ENCODE results near the gene NPTN. TPM values are rescaled to one million over a fixed set of nuclear protein-coding genes. Genes with fewer than 3 reads are reported as not detected.

The NPTN gene
- total RNA-seq, 1 experiment from 2014 or later: 71.0 TPM

GRCh38 chr15:73597036-73597638 is 36.1 kb downstream of the NPTN start:
- no peaks in the 10 kb centered on the region for H3K27me3 Mint-ChIP-seq (ENCODE audit: insufficient read depth, unreplicated experiment)
- no peak for TF ChIP-seq CTCF (IDR thresholded peaks at IDR 0.05; ENCODE audit: unreplicated experiment)
- intact Hi-C loops (cut with micrococcal nuclease): loop anchor here (5.0 kb wide), 1 partner anchor 35 kb away; the partner anchor contains the start of gene NPTN
- H3K9me3 Mint-ChIP-seq (ENCODE audit: unreplicated experiment): no peaks in the 10 kb centered on the region
- ChIA-PET CTCF (interaction anchor here (0.8 to 1.0 kb wide), 2 partner anchors 14 to 37 kb away, joined by 3 read pairs; no protein-coding TSS in a partner anchor), POLR2A (interaction anchor here (1.1 to 15.9 kb wide), 3 partner anchors 10 to 31 kb away, joined by 3 to 270 read pairs (median 4); partner anchors contain the start of gene NPTN)
- no peak for DNase-seq (ENCODE audit: unreplicated experiment)
- BruUV-seq (replicated peaks): no TSS peak
- H3K4me1 Mint-ChIP-seq (ENCODE audit: insufficient read depth, unreplicated experiment): peaks cover 23% of the 10 kb centered on the region
- no peak overlapping the region for H3K4me3 Mint-ChIP-seq (ENCODE audit: unreplicated experiment)
- H3K27ac Mint-ChIP-seq (ENCODE audit: low read depth, unreplicated experiment): no peak overlapping the region
- H3K36me3 Mint-ChIP-seq (ENCODE audit: insufficient read depth, unreplicated experiment): peaks cover 17% of the 10 kb centered on the region

- TF ChIP-seq CTCF (IDR thresholded peaks at IDR 0.05; ENCODE audit: unreplicated experiment): no peak
- intact Hi-C loops (cut with micrococcal nuclease): loop anchor here (5.0 kb wide), 1 partner anchor 36 kb away; the partner anchor contains the start of gene NPTN
- Mint-ChIP-seq H3K27ac (ENCODE audit: low read depth, unreplicated experiment) (no peak overlapping the region), H3K4me3 (ENCODE audit: unreplicated experiment) (no peak overlapping the region), H3K36me3 (ENCODE audit: insufficient read depth, unreplicated experiment) (peaks cover 17% of the 10 kb centered on the region), H3K27me3 (ENCODE audit: insufficient read depth, unreplicated experiment) (no peaks in the 10 kb centered on the region), H3K9me3 (ENCODE audit: unreplicated experiment) (no peaks in the 10 kb centered on the region), H3K4me1 (ENCODE audit: insufficient read depth, unreplicated experiment) (peaks cover 23% of the 10 kb centered on the region)
- POLR2A ChIA-PET: interaction anchor here (1.3 to 15.9 kb wide), 2 partner anchors 21 to 32 kb away, joined by 4 to 270 read pairs; partner anchors contain the start of gene NPTN
- BruUV-seq (replicated peaks): no TSS peak
- CTCF ChIA-PET: interaction anchor here (0.6 to 2.0 kb wide), 3 partner anchors 13 to 40 kb away, joined by 3 to 8 read pairs (median 3); no protein-coding TSS in a partner anchor
- DNase-seq (ENCODE audit: unreplicated experiment): no peak
Measured at GRCh38 chr15:73596174-73596573, 37.0 kb downstream of the NPTN start.

GRCh38 chr15:73594109-73594508 is 39.1 kb downstream of the NPTN start:
- Mint-ChIP-seq H3K4me3 (ENCODE audit: unreplicated experiment) (no peak overlapping the region), H3K4me1 (ENCODE audit: insufficient read depth, unreplicated experiment) (peaks cover 23% of the 10 kb centered on the region), H3K27me3 (ENCODE audit: insufficient read depth, unreplicated experiment) (no peaks in the 10 kb centered on the region), H3K27ac (ENCODE audit: low read depth, unreplicated experiment) (no peak overlapping the region), H3K9me3 (ENCODE audit: unreplicated experiment) (no peaks in the 10 kb centered on the region), H3K36me3 (ENCODE audit: insufficient read depth, unreplicated experiment) (peaks cover 34% of the 10 kb centered on the region)
- no TSS peak for BruUV-seq (replicated peaks)
- no peak for TF ChIP-seq CTCF (IDR thresholded peaks at IDR 0.05; ENCODE audit: unreplicated experiment)
- intact Hi-C loops (cut with micrococcal nuclease): loop anchor here (1.0 kb wide), 1 partner anchor 106 kb away; no protein-coding TSS in a partner anchor
- DNase-seq (ENCODE audit: unreplicated experiment): no peak
- CTCF ChIA-PET: interaction anchor here (0.7 to 1.0 kb wide), 2 partner anchors 10 to 23 kb away, joined by 3 to 4 read pairs; no protein-coding TSS in a partner anchor
- POLR2A ChIA-PET: no interaction called here

- DNase-seq (ENCODE audit: unreplicated experiment): no peak
- Mint-ChIP-seq H3K4me3 (ENCODE audit: unreplicated experiment) (no peak overlapping the region), H3K9me3 (ENCODE audit: unreplicated experiment) (no peaks in the 10 kb centered on the region), H3K27ac (ENCODE audit: low read depth, unreplicated experiment) (no peak overlapping the region), H3K27me3 (ENCODE audit: insufficient read depth, unreplicated experiment) (no peaks in the 10 kb centered on the region), H3K36me3 (ENCODE audit: insufficient read depth, unreplicated experiment) (peaks cover 38% of the 10 kb centered on the region), H3K4me1 (ENCODE audit: insufficient read depth, unreplicated experiment) (peaks cover 23% of the 10 kb centered on the region)
- intact Hi-C loops (cut with micrococcal nuclease): loop anchor here (1.0 kb wide), 1 partner anchor 107 kb away; no protein-coding TSS in a partner anchor
- ChIA-PET CTCF (interaction anchor here (1.1 to 1.3 kb wide), 3 partner anchors 30 to 43 kb away, joined by 3 to 6 read pairs (median 3); no protein-coding TSS in a partner anchor), POLR2A (interaction anchor here (0.9 to 1.7 kb wide), 3 partner anchors 10 to 40 kb away, joined by 3 to 8 read pairs (median 3); partner anchors contain the start of gene NPTN)
- BruUV-seq (replicated peaks): no TSS peak
- TF ChIP-seq CTCF (IDR thresholded peaks at IDR 0.05; ENCODE audit: unreplicated experiment): no peak
Measured at GRCh38 chr15:73593304-73594074, 39.7 kb downstream of the NPTN start.

All from MCF 10A (cell line).